Medulla oblongata (tissue), 1 donor: ENCODE measurements around the gene ZWILCH.
"Not testable (repeated sequence)": the region's sequence is repeated elsewhere in the genome, so short reads cannot be mapped to it uniquely, and the experiment has no call there.

ENCODE experiments used
- DNase-seq: peaks from one replicate; pipeline ENCODE4 v3.0.0-alpha.2; 2015; ENCODE audit errors: extremely low spot score

Gene ZWILCH

GRCh38 chr15:66504563-66505429, at the start of gene ZWILCH, which contains the start of gene RPL4:
Gene ZWILCH (plus strand): TSS chr15:66505326. CDS start chr15:66505339, 13 bp downstream.
Gene RPL4 (minus strand): TSS chr15:66504855. CDS start chr15:66504790, 65 bp downstream.
- DNase-seq = peak; percentile 82

- no peak for DNase-seq
These were observed 48.9 kb upstream of the ZWILCH start for GRCh38 chr15:66456211-66456610.

GRCh38 chr15:66459818-66460615, 45.1 kb upstream of the ZWILCH start:
- DNase-seq = no peak

GRCh38 chr15:66461294-66461693, 43.8 kb upstream of the ZWILCH start:
- not testable (repeated sequence) for DNase-seq

GRCh38 chr15:66461917-66462316, 43.2 kb upstream of the ZWILCH start:
- no peak for DNase-seq

GRCh38 chr15:66462627-66463026, 42.5 kb upstream of the ZWILCH start:
- DNase-seq = no peak

GRCh38 chr15:66465294-66465693, 39.8 kb upstream of the ZWILCH start:
- not testable (repeated sequence) for DNase-seq

GRCh38 chr15:66467162-66468040, 37.7 kb upstream of the ZWILCH start:
- DNase-seq = not testable (repeated sequence)

GRCh38 chr15:66470825-66471224, 34.3 kb upstream of the ZWILCH start:
- not testable (repeated sequence) for DNase-seq

- DNase-seq = no peak
These were observed 32.7 kb upstream of the ZWILCH start for GRCh38 chr15:66472176-66472999.

- no peak for DNase-seq
These were observed 31.0 kb upstream of the ZWILCH start for GRCh38 chr15:66474135-66474534.

- DNase-seq = no peak
These were observed 30.2 kb upstream of the ZWILCH start for GRCh38 chr15:66474963-66475362.

GRCh38 chr15:66476535-66476934, 28.6 kb upstream of the ZWILCH start:
- DNase-seq = no peak

- DNase-seq = no peak
These were observed 28.1 kb upstream of the ZWILCH start for GRCh38 chr15:66477011-66477410.

- no peak for DNase-seq
These were observed 24.9 kb upstream of the ZWILCH start for GRCh38 chr15:66480267-66480666.

- no peak for DNase-seq
These were observed 23.8 kb upstream of the ZWILCH start for GRCh38 chr15:66481107-66481856.

- DNase-seq = no peak
These were observed 22.6 kb upstream of the ZWILCH start for GRCh38 chr15:66482539-66482938.

GRCh38 chr15:66483131-66483566, 22.0 kb upstream of the ZWILCH start:
- DNase-seq = no peak

GRCh38 chr15:66484539-66485112, 20.5 kb upstream of the ZWILCH start:
- DNase-seq = no peak

GRCh38 chr15:66486887-66487286, 18.2 kb upstream of the ZWILCH start:
- DNase-seq = no peak
